ENCODE data around the gene COPS7A. TPM values are rescaled to one million over a fixed set of nuclear protein-coding genes. Genes with fewer than 3 reads are reported as not detected.

The COPS7A gene
- total and polyA plus RNA-seq, 9 of the 15 experiments (the other 6 are each of a cell fraction or from before 2014, with no cell fraction given), result 12.7 to 36.0 (median 24.3) TPM

DNA sequence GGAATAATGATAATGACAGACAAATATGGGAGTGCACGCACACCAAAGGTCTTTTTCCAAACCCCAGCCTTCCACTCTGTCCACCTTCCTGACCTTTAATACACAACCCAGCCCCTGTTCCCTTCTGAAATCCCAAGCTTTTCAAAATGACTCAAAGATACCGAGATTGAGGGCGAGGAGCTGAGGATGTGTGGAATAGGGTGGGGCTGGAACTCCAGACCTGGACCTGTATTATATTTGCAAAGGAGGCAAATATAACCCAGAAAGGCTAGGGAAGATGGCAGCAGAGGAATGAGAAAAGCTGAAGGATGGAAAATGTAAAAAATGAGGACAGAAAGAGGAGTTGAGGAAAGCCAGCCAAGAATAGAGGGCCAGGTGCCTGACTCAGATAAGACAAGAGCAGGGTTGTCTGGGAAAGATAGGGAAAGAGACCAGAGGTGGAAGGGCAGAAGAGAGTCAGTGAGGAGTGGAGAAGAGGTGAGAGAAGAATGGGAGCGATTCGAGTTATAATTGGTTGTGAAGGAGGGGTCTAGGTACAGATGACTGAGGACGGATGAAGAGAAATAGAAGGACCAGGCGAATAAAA is 41.3 kb downstream of the COPS7A start (continued):
- TF ChIP-seq, protein P1, sequence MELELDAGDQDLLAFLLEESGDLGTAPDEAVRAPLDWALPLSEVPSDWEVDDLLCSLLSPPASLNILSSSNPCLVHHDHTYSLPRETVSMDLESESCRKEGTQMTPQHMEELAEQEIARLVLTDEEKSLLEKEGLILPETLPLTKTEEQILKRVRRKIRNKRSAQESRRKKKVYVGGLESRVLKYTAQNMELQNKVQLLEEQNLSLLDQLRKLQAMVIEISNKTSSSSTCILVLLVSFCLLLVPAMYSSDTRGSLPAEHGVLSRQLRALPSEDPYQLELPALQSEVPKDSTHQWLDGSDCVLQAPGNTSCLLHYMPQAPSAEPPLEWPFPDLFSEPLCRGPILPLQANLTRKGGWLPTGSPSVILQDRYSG (tag; conservative IDR thresholded peaks at IDR 0.05; ENCODE audit: low read depth), result no peak
- TF ChIP-seq MYBL2 (IDR thresholded peaks at IDR 0.05; ENCODE audit: low read depth), result peak; percentile 42; the same call in 1 of the 2 replicates
- no peak for TF ChIP-seq MYBL2 (CRISPR knock-in tag; IDR thresholded peaks at IDR 0.05; ENCODE audit: borderline replicate concordance)
- TF ChIP-seq, protein P2, sequence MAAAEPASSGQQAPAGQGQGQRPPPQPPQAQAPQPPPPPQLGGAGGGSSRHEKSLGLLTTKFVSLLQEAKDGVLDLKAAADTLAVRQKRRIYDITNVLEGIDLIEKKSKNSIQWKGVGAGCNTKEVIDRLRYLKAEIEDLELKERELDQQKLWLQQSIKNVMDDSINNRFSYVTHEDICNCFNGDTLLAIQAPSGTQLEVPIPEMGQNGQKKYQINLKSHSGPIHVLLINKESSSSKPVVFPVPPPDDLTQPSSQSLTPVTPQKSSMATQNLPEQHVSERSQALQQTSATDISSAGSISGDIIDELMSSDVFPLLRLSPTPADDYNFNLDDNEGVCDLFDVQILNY (CRISPR knock-in tag; IDR thresholded peaks at IDR 0.05), result no peak
- TF ChIP-seq, protein P3, sequence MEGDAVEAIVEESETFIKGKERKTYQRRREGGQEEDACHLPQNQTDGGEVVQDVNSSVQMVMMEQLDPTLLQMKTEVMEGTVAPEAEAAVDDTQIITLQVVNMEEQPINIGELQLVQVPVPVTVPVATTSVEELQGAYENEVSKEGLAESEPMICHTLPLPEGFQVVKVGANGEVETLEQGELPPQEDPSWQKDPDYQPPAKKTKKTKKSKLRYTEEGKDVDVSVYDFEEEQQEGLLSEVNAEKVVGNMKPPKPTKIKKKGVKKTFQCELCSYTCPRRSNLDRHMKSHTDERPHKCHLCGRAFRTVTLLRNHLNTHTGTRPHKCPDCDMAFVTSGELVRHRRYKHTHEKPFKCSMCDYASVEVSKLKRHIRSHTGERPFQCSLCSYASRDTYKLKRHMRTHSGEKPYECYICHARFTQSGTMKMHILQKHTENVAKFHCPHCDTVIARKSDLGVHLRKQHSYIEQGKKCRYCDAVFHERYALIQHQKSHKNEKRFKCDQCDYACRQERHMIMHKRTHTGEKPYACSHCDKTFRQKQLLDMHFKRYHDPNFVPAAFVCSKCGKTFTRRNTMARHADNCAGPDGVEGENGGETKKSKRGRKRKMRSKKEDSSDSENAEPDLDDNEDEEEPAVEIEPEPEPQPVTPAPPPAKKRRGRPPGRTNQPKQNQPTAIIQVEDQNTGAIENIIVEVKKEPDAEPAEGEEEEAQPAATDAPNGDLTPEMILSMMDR (IDR thresholded peaks at IDR 0.05 in 2 of 3, conservative IDR thresholded peaks at IDR 0.05 in 1 of 3; ENCODE audit: insufficient read depth in 2 of 3, low read depth in 1 of 3, low read length in 3 of 3), result no peak
- no peak for TF ChIP-seq TEAD1 (CRISPR knock-in tag; IDR thresholded peaks at IDR 0.05)
- TF ChIP-seq ZNF764 (CRISPR knock-in tag; IDR thresholded peaks at IDR 0.05; ENCODE audit: low read depth), result no peak
- TF ChIP-seq KLF6 (CRISPR knock-in tag; IDR thresholded peaks at IDR 0.05; ENCODE audit: borderline replicate concordance), result no peak
- TF ChIP-seq POLR3A (IDR thresholded peaks at IDR 0.05; ENCODE audit: borderline replicate concordance, extremely low read depth, insufficient read depth, insufficient read length), result no peak
- no peak for TF ChIP-seq ZNF140 (CRISPR knock-in tag; IDR thresholded peaks at IDR 0.05)
- TF ChIP-seq ZNF436 (CRISPR knock-in tag; IDR thresholded peaks at IDR 0.05), result no peak
- no peak for TF ChIP-seq RNF2 (IDR thresholded peaks at IDR 0.05)
- no peak for TF ChIP-seq SAFB (IDR thresholded peaks at IDR 0.05; ENCODE audit: borderline replicate concordance, low read depth, low read length)
- no peak for TF ChIP-seq FOXA1 (IDR thresholded peaks at IDR 0.05; ENCODE audit: borderline replicate concordance)
- TF ChIP-seq, protein P4, sequence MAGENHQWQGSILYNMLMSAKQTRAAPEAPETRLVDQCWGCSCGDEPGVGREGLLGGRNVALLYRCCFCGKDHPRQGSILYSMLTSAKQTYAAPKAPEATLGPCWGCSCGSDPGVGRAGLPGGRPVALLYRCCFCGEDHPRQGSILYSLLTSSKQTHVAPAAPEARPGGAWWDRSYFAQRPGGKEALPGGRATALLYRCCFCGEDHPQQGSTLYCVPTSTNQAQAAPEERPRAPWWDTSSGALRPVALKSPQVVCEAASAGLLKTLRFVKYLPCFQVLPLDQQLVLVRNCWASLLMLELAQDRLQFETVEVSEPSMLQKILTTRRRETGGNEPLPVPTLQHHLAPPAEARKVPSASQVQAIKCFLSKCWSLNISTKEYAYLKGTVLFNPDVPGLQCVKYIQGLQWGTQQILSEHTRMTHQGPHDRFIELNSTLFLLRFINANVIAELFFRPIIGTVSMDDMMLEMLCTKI (IDR thresholded peaks at IDR 0.05; ENCODE audit: partially characterized antibody), result no peak
- no peak for TF ChIP-seq SIX5 (IDR thresholded peaks at IDR 0.05; ENCODE audit: borderline replicate concordance in 1 of 2, insufficient read depth in 1 of 2, low read depth in 1 of 2, low read length in 2 of 2)
- TF ChIP-seq LEF1 (IDR thresholded peaks at IDR 0.05), result peak; percentile 91
- peak; percentile 98 for TF ChIP-seq SMARCE1 (IDR thresholded peaks at IDR 0.05)
- TF ChIP-seq, protein P5, sequence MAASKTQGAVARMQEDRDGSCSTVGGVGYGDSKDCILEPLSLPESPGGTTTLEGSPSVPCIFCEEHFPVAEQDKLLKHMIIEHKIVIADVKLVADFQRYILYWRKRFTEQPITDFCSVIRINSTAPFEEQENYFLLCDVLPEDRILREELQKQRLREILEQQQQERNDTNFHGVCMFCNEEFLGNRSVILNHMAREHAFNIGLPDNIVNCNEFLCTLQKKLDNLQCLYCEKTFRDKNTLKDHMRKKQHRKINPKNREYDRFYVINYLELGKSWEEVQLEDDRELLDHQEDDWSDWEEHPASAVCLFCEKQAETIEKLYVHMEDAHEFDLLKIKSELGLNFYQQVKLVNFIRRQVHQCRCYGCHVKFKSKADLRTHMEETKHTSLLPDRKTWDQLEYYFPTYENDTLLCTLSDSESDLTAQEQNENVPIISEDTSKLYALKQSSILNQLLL (CRISPR knock-in tag; IDR thresholded peaks at IDR 0.05; ENCODE audit: borderline replicate concordance), result no peak
- TF ChIP-seq NFE2 (IDR thresholded peaks at IDR 0.05; ENCODE audit: low read depth), result no peak
- TF ChIP-seq CHD2 (IDR thresholded peaks at IDR 0.05; ENCODE audit: low read depth, low read length), result no peak
- TF ChIP-seq TEAD2 (tag; IDR thresholded peaks at IDR 0.05), result no peak
- TF ChIP-seq BCOR (IDR thresholded peaks at IDR 0.05), result peak; percentile 92
- TF ChIP-seq ZC3H8 (IDR thresholded peaks at IDR 0.05), result no peak

Data from K562 (cell line).